Hepatocyte (in vitro differentiated cells): Measurements from ENCODE around the gene ABR.

ENCODE experiments used
- EZH2 ChIP-seq: fragments of 200-600 bp; sonication (generic); IDR thresholded peaks from 2 replicates; pipeline ENCODE4 v1.6.1; 2016; ENCODE audit warnings: antibody characterized with exemption, mild to moderate bottlenecking, borderline replicate concordance
- TF ChIP-seq, protein P1 (sequence below): fragments of 200-600 bp; sonication (generic); IDR thresholded peaks from 2 replicates; pipeline ENCODE4 v1.5.1; 2016; ENCODE audit warnings: antibody characterized with exemption, mild to moderate bottlenecking; ENCODE audit not compliant: poor library complexity

DNA sequence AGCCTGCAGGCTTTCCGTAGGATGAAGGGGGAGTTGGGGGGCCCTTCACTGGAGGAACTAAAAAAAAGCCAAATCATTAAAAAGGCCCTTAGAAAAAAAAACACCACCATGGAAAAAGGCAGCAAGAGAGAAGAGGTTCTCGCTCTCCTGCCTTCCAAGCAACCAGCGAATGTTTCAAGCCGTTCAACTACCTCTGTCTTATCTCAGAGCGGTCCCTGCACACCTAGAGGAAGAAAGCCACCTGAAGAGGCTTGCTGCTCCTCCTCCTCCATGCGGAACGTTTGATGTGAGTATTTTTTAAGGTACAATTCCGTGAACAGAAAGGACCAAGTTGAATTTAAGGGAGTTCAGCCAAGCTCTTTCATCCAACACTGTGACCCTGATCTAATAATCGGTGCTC is 209.4 kb downstream of the ABR start:
- TF ChIP-seq, protein P1, sequence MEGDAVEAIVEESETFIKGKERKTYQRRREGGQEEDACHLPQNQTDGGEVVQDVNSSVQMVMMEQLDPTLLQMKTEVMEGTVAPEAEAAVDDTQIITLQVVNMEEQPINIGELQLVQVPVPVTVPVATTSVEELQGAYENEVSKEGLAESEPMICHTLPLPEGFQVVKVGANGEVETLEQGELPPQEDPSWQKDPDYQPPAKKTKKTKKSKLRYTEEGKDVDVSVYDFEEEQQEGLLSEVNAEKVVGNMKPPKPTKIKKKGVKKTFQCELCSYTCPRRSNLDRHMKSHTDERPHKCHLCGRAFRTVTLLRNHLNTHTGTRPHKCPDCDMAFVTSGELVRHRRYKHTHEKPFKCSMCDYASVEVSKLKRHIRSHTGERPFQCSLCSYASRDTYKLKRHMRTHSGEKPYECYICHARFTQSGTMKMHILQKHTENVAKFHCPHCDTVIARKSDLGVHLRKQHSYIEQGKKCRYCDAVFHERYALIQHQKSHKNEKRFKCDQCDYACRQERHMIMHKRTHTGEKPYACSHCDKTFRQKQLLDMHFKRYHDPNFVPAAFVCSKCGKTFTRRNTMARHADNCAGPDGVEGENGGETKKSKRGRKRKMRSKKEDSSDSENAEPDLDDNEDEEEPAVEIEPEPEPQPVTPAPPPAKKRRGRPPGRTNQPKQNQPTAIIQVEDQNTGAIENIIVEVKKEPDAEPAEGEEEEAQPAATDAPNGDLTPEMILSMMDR, result no peak
- TF ChIP-seq EZH2, result no peak
